Keratinocyte (primary cell): ENCODE measurements around the gene FADS3. TPM values are rescaled to one million over a fixed set of nuclear protein-coding genes. Genes with fewer than 3 reads are reported as not detected.

ENCODE experiments used
- DNase-seq: peaks from one replicate; pipeline ENCODE4 v3.0.0-alpha.2; 2011; ENCODE audit warnings: low read depth, missing footprints, low spot score
- FAIRE-seq: peaks from 2 replicates; lab custom pipeline; 2011; peaks lifted over from hg19 to GRCh38; lab: Jason Lieb, UNC
- H2AFZ ChIP-seq: 2 replicates; pipeline ENCODE4 v1.6.0; 2012; ENCODE audit warnings: low read length, control low read depth, inconsistent platforms; ENCODE audit not compliant: control insufficient read depth
- H3K27ac ChIP-seq: 2 replicates; pipeline ENCODE4 v1.5.1; 2011; ENCODE audit warnings: low read length; ENCODE audit not compliant: control insufficient read depth, insufficient read depth
- H3K27me3 ChIP-seq: 3 replicates; pipeline ENCODE4 v1.6.0; 2011; ENCODE audit warnings: low read length; ENCODE audit not compliant: control insufficient read depth, insufficient read depth; ENCODE audit errors: extremely low read depth
- H3K36me3 ChIP-seq, 2 experiments: 2 replicates in 1 of 2; 3 replicates in 1 of 2; pipeline ENCODE4 v1.5.1; 2011; ENCODE audit warnings: low read length in 2 of 2, mild to moderate bottlenecking in 1 of 2; ENCODE audit not compliant: control insufficient read depth in 2 of 2, insufficient read depth in 2 of 2; ENCODE audit errors: extremely low read depth in 1 of 2
- H3K4me1 ChIP-seq: 3 replicates; pipeline ENCODE4 v1.5.1; 2011; ENCODE audit warnings: low read length; ENCODE audit not compliant: control insufficient read depth, insufficient read depth; ENCODE audit errors: extremely low read depth
- H3K4me2 ChIP-seq: 3 replicates; pipeline ENCODE4 v1.6.0; 2011; ENCODE audit warnings: low read depth, low read length; ENCODE audit not compliant: control insufficient read depth, insufficient read depth; ENCODE audit errors: extremely low read depth
- H3K4me3 ChIP-seq, 3 experiments: fragments of 200-600 bp in 1 of 3; sonication (generic) in 1 of 3; 2 replicates in 2 of 3; 3 replicates in 1 of 3; pipeline ENCODE4 v1.5.1; 2011 to 2016; ENCODE audit warnings: low read length in 3 of 3, mild to moderate bottlenecking in 3 of 3, control low read depth in 2 of 3, inconsistent platforms in 1 of 3, low read depth in 1 of 3, mixed read lengths in 1 of 3, mixed run types in 1 of 3, moderate library complexity in 1 of 3; ENCODE audit not compliant: control insufficient read depth in 2 of 3, insufficient read depth in 2 of 3; ENCODE audit errors: extremely low read depth in 1 of 3
- H3K79me2 ChIP-seq: 2 replicates; pipeline ENCODE4 v1.6.0; 2012; ENCODE audit warnings: low read length; ENCODE audit not compliant: control insufficient read depth, insufficient read depth
- H3K9ac ChIP-seq: 3 replicates; pipeline ENCODE4 v1.6.0; 2011; ENCODE audit warnings: low read length; ENCODE audit not compliant: control insufficient read depth, insufficient read depth; ENCODE audit errors: extremely low read depth
- H3K9me1 ChIP-seq: 3 replicates; pipeline ENCODE4 v1.6.0; 2011; ENCODE audit warnings: low read length; ENCODE audit not compliant: control insufficient read depth, insufficient read depth; ENCODE audit errors: extremely low read depth
- H3K9me3 ChIP-seq: 2 replicates; pipeline ENCODE4 v1.5.1; 2012; ENCODE audit warnings: low read depth, low read length; ENCODE audit not compliant: control insufficient read depth
- H4K20me1 ChIP-seq: 3 replicates; pipeline ENCODE4 v1.6.0; 2011; ENCODE audit warnings: low read length; ENCODE audit not compliant: control insufficient read depth, insufficient read depth; ENCODE audit errors: extremely low read depth
- EZH2 ChIP-seq: IDR thresholded peaks from one replicate; pipeline ENCODE4 v1.6.1; 2012; ENCODE audit warnings: inconsistent platforms, mild to moderate bottlenecking, low read length, moderate library complexity
- dilution Hi-C: fragments of 300-500 bp; cut with MboI; formaldehyde crosslinking; loops from one replicate; pipeline ENCODE4 v1.7.0; 2020; ENCODE audit warnings: low sequenced_read_pairs; ENCODE audit not compliant: extremely low pct_ligation_motif_present
- polyA plus RNA-seq, 5 experiments: library from polyadenylated mRNA; depleted of rRNA in 3 of 5; stranded (reverse) in 3 of 5; stranded (forward) in 1 of 5; unstranded in 1 of 5; fragments of >200 nt; gene quantifications; 1 replicate in 1 of 5; 2 replicates in 3 of 5; 3 replicates in 1 of 5; pipeline versions ENCODE4 v1.2.1 to v1.2.3, GENCODE V29; 2011 to 2012; ENCODE audit warnings: missing spikeins in 2 of 5, low read depth in 1 of 5, low replicate concordance in 1 of 5
- TF ChIP-seq, protein P1 (sequence below), 3 experiments: IDR thresholded peaks in 1 of 3; conservative IDR thresholded peaks in 1 of 3; optimal IDR thresholded peaks in 1 of 3; 2 replicates in 2 of 3; 3 replicates in 1 of 3; pipeline versions ENCODE3 to v1.5.1; 2011; ENCODE audit warnings: low read length in 3 of 3, mild to moderate bottlenecking in 3 of 3, moderate library complexity in 2 of 3, control low read depth in 1 of 3, inconsistent platforms in 1 of 3; ENCODE audit not compliant: insufficient read depth in 2 of 3; ENCODE audit errors: extremely low read depth in 1 of 3

The FADS3 gene
- polyA plus RNA-seq, 1 donor (not counting 4 experiments of a cell fraction or from before 2014, with no cell fraction given) = 33.9 TPM

DNA sequence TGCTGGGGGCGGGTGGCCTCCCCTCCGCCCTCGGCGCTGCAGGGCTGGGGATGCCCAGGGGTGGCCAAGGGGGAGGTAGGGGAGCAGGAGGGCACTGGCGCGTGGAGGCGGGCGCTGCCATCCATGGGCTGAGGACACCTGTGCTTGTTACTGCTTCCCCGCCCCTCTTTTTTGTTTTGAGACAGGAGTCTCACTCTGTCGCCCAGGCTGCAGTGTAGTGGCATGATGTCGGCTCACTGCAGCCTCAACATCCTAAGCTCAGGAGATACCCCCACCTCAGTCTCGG is 683 bp upstream of the FADS3 start:
- FAIRE-seq (no peak), DNase-seq (no peak)
- H3K4me2 ChIP-seq = peak overlapping the region; percentile 32
- H3K36me3 ChIP-seq = no peaks in the 10 kb centered on the region
- TF ChIP-seq, protein P1, sequence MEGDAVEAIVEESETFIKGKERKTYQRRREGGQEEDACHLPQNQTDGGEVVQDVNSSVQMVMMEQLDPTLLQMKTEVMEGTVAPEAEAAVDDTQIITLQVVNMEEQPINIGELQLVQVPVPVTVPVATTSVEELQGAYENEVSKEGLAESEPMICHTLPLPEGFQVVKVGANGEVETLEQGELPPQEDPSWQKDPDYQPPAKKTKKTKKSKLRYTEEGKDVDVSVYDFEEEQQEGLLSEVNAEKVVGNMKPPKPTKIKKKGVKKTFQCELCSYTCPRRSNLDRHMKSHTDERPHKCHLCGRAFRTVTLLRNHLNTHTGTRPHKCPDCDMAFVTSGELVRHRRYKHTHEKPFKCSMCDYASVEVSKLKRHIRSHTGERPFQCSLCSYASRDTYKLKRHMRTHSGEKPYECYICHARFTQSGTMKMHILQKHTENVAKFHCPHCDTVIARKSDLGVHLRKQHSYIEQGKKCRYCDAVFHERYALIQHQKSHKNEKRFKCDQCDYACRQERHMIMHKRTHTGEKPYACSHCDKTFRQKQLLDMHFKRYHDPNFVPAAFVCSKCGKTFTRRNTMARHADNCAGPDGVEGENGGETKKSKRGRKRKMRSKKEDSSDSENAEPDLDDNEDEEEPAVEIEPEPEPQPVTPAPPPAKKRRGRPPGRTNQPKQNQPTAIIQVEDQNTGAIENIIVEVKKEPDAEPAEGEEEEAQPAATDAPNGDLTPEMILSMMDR (optimal IDR thresholded peaks at IDR 0.05 in 1 of 3, IDR thresholded peaks at IDR 0.05 in 1 of 3, conservative IDR thresholded peaks at IDR 0.05 in 1 of 3; ENCODE audit: extremely low read depth in 1 of 3, insufficient read depth in 2 of 3, low read length in 3 of 3) = no peak
- no peak for TF ChIP-seq EZH2
- H3K27ac ChIP-seq = no peak overlapping the region
- dilution Hi-C loops = no loop called here
- H3K9me1 ChIP-seq = no peaks in the 10 kb centered on the region
- H3K4me3 ChIP-seq = peak overlapping the region in 1 of 3 experiments; percentile 27
- H3K4me1 ChIP-seq = peaks cover 16% of the 10 kb centered on the region
- H3K9ac ChIP-seq = no peak overlapping the region
- peaks cover 4% of the 10 kb centered on the region for H3K27me3 ChIP-seq
- no peak overlapping the region for H2AFZ ChIP-seq
- no peaks in the 10 kb centered on the region for H3K79me2 ChIP-seq
- H3K9me3 ChIP-seq = peaks cover 1% of the 10 kb centered on the region
- no peaks in the 10 kb centered on the region for H4K20me1 ChIP-seq

DNA sequence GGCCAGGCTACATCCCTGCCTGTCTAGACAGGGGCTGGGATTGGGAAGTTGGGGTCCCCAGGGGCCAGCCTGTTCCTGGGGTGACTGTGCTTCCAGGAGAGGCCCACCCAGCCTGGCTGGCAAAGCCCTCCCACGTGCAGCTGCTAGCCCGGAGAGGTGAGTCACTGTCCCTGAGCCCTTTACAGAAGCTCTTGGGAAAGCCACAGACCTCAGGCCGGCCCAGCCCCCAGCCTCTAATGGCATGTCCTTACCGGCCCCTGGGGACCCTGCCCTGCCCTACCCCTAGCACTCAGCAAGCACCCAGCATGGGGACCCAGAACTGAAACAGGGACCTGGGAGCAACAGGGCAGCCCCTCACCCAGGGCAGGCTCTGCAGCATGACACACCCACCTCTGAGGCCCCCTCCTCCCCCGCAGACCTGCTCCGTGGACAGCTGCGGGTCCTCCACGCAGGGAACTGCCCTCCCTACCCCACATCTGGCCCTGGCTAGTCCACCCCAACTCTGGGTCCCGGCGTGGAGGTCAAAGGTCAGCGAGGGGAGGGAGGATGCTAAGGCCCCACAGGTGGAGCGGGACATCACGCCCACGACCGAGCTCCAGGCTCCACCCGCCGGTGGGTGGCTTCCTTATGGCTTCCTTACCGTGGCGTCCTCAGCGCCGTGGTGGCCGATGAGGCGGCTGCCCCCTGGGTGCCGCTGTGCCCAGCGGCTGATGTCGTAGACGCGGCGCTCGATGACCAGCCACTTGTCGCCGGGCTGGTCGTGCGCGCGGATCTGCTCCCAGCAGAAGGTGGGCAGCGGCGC is 615 bp downstream of the FADS3 start:
- Histone ChIP-seq H3K9me1 (no peaks in the 10 kb centered on the region), H3K27me3 (peaks cover 4% of the 10 kb centered on the region), H3K4me1 (peaks cover 16% of the 10 kb centered on the region), H3K4me3 (peak overlapping the region; percentile 66 to 76 (median 75)), H3K9ac (peak overlapping the region; percentile 41), H3K4me2 (peak overlapping the region; percentile 90), H3K9me3 (peaks cover 4% of the 10 kb centered on the region), H4K20me1 (no peaks in the 10 kb centered on the region), H3K27ac (no peak overlapping the region), H3K79me2 (no peaks in the 10 kb centered on the region), H3K36me3 (peaks cover 0 to 1% of the 10 kb centered on the region in 2 experiments), H2AFZ (peak overlapping the region; percentile 86)
- dilution Hi-C loops = no loop called here
- TF ChIP-seq, protein P1 (optimal IDR thresholded peaks at IDR 0.05 in 1 of 3, IDR thresholded peaks at IDR 0.05 in 1 of 3, conservative IDR thresholded peaks at IDR 0.05 in 1 of 3; ENCODE audit: extremely low read depth in 1 of 3, insufficient read depth in 2 of 3, low read length in 3 of 3) = no peak
- no peak for TF ChIP-seq EZH2
- FAIRE-seq (no peak), DNase-seq (no peak)
